GM19240 (cell line): ENCODE results near the gene SNTN.
"Not testable (repeated sequence)": the region's sequence is repeated elsewhere in the genome, so short reads cannot be mapped to it uniquely, and the experiment has no call there.

Experiments used
- DNase-seq: peaks from one replicate; pipeline ENCODE4 v3.0.0; 2011; ENCODE audit warnings: low spot score; ENCODE audit not compliant: insufficient read length

The SNTN gene

DNA sequence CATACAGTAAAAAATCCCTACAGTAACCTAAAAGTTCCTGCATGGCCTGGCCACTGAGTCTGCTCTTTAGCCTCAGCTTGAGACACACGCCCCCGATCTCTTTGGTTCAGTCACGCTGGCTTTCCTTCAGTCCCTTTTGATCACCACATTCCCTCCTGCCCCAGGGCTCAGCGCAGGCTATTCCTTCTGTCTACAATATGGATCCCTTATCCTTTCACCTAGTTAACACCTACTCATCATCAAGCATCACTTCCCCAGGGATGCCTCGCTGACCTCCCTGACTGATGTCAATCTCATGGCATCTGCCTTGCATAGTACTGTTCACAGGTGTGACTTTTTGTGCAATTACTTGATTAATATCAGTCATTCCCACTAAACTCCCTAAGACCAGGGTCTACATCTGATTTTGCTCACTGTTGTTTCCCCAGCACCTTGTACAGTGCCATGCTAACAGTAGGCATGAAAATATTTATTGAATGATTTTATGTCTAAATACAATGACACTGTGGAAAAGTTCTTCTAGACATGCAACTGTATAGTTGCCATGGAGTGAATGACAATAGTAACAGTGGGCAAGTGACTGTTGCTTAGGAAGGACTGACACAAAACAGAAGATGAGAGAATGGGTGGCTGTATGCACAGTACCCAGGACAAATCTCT, at the start of gene SNTN:
Gene SNTN, plus strand, starts transcription at position 610 of the 660 bp plus-strand sequence. Its CDS starts 13 bp downstream, at position 623.
- DNase-seq = no peak

DNA sequence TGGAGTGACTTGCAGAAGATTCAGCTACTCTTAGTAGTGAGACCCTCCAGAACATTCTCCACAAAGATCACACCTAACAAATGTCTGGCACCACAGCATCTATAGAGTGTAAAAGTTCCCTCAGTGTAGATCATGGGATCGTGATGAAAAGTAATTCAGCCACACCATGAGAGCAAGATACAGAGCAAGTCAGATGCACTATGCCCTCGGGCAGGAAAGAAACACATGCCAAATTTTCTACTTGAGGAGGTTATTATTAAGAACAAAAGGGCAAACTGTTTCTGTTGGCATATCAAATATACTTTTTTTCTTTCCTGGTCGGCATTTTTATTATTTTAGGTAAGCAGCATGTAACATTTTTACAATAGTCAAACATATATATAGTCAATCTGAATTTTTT, 44.8 kb upstream of the SNTN start:
- no peak for DNase-seq

DNA sequence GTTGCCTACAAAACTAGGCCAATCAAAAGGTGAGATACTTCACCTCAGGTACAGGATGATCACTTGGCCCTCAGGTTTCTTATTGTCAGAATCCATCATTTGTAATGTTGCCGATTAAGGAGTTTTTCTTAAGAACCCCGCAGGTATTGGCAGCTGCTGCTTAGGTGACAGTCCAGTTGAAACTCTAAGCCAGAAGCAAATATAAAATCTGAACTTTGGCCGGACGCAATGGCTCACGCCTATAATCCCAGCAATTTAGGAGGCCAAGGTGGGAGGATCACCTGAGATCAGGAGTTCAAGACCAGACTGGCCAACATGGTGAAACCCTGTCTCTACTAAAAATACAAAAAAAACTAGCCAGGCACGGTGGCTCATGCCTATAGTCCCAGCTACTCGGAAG, 43.1 kb upstream of the SNTN start:
- DNase-seq = no peak

DNA sequence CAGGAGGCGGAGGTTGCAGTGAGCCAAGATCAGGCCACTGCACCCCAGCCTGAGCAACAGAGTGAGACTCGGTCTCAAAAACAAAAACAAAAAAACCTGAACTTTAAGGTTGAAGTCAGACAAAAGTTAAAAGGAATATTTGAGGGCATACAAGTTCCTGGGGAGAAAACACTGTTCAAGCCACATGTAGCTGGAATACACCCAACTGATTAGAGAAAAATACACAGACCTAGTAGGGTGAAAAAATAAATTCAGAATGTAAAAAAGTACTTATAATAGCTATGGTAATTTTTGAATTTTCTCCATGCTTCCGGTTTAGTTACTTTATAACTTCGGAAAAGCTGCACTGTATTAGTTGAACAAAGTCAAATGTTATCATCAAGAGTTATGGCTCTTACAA, 42.6 kb upstream of the SNTN start:
- no peak for DNase-seq

DNA sequence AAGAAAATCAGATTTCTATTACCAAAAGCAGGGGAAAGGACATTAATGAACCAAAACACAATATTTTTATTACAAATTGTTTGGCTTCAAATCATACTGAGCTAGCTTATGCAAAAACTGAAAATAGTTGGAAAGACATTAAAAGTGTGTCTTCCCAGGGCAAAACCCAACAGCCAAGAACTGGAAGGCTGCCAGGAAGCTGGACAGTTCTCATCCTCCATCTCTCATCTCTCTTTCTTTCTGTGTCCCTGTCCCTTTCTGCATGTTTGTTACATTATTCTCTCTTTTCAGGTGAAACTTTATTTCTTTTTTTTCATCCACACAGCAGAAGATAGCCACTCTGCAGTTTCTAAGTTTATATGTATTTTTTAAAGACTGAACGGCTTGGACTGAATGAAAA, 41.1 kb upstream of the SNTN start:
- no peak for DNase-seq

DNA sequence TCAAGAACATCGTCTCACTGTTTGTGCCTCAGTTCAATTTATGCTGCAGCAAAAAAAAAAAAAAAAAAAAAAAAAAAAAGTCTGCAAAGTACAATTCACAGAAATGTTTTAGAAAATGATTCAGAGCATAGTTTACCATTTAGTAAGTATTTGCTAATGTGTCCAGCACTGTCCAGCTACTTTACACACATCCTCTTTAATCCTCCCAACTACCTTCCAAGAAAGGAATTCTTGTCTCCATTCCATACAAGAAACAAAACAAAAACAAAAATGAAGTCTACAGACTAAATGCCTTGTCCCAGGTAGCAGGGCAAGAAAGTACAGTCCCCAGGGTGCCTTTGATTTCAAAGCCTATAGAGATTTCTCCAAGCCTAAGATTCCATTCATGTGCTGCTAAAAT, 38.9 kb upstream of the SNTN start:
- no peak for DNase-seq

DNA sequence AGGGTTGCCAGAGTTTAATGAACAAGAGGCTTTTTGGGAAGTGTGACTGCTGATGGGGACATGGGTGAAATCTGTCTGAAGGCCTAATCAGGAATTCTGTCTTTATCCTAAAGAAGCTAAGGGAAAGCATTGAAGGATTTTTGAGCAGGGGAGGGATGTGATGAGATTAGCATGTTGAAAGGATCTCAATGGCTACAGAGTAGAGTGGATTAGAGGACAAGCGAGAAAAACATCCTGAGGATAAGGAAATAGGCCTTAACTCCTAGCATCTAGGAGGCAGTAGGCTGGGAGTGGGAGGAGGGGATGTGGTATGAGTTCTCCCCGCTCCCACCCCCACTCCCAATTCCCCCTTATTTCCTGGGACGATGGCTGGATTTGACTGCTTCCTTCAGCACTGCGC, 35.1 kb upstream of the SNTN start:
- DNase-seq = no peak

DNA sequence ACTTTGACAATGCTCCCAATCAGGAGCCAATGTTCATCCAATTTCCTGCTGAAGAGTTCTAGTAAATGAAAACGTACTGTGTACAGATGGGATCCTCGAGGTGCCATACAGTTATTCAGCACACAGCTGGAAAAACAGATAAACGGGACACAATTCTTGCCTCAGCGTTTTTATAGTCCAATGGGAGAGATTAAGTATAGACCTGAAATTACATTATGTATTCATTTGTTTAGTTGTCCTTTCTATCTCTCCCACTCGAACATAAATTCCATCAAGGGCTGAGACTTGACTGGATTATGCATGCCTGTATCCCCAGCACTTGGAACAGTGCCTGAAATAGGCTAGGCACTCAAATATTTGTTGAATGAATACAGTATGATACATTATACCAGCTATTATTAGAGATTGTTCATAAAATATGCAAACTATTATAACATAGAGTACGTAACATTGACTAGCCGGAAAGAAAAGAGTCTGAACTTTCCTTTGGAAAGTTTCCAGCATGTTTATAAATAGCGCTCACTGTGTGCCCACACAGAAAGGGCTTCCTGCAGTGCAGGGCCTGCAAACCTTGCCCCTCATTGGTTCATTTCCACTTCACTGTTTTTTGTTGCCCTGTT, 27.4 kb upstream of the SNTN start:
- DNase-seq = no peak

DNA sequence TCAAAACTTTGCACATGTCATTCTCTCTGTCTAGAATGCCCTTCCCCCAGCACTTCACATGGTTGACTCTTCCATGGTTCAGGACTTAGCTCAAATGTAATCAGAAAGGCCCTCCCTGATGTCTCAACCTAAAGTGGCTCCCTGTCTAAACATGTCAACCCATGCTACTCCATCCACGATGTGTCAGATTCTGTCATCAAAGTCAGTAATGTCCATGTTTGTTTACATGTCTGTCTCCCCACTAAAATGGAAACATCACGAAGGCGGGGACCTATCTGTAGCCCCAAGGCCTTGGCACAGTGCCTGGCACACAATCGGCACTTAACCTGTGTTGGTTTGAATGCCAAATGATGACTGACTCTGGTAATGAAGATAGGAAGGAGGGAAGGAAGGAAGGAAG, 20.8 kb upstream of the SNTN start:
- DNase-seq = no peak

DNA sequence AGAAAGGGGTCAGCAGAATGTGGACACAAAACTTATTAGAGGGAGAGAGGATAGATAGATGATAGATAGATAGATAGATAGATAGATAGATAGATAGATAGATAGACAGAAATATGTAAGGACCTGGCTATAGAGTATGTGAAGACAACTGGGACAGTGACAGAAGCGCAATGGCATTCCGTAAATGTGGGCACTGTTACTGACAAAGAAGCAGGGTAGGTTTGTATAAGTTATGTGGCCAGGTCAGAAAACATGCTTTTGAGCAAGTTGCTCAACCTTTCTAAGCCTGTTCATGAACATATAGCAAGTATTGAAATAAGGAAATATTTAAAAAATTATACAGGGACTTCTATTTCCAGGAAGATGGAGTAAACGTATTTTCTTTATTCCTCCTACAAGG, 17.3 kb upstream of the SNTN start:
- DNase-seq = no peak

DNA sequence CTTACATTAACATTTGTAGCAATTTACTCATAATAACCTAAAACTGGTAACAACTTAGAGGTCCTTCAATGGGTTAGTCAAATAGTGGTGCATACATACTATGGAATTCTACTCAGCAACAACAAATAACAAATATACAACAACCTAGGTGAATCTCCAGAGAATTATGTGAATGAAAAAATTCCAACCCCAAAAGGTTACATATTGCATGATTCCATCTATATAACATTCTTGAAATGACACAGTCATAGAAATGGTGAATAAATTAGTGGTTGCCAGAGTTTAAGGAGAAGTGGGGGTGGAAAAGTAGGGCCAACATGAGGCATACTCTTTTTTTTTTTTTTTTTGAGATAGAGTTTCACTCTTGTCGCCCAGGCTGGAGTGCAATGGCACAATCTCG, 12.7 kb upstream of the SNTN start:
- DNase-seq = no peak

DNA sequence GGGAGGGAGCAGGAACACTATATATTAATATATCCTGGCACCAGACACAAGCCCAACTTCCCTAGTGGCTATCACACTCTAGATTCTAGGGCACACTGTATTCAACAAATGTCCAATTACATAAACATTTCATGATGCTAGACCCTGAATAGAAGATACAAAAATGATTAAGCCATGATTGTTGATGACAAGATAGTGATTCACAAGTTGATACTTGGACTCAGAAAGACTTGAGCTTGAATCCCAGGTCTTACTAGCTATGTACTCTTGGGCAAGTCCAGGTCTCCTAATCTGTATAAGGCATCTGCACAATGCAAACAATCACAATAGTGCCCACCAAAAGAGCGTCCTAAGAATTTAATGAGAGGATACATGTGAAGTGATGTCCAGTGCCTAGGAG, 10.0 kb upstream of the SNTN start:
- no peak for DNase-seq

DNA sequence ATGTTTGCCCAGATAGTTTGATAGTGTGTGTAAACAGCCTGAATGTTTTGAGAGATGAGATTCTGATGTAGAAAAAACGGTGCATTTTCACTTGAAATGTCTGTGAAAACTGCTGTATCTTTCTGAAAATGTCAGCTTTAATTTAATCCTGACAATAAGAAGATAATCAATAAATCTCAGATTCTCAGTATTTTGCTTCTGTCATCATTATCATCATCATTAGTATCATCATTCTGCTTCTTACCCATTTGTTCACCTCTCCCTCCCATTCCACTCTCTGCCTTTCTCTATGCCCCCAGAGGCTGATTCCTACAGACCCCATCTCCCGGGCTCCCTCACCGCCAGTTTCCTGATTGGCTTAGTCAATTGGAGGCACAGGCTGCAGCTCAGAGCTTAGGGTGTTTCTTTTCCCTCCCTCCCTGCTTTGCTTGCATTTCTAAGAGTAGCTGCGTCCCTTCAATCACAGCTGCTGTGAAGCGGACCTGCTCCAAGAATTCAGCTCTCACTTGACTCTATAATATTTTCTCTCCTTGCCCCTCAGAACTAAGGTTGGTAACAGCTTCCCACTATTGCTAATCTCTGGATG, 8.2 kb upstream of the SNTN start:
- DNase-seq = no peak

DNA sequence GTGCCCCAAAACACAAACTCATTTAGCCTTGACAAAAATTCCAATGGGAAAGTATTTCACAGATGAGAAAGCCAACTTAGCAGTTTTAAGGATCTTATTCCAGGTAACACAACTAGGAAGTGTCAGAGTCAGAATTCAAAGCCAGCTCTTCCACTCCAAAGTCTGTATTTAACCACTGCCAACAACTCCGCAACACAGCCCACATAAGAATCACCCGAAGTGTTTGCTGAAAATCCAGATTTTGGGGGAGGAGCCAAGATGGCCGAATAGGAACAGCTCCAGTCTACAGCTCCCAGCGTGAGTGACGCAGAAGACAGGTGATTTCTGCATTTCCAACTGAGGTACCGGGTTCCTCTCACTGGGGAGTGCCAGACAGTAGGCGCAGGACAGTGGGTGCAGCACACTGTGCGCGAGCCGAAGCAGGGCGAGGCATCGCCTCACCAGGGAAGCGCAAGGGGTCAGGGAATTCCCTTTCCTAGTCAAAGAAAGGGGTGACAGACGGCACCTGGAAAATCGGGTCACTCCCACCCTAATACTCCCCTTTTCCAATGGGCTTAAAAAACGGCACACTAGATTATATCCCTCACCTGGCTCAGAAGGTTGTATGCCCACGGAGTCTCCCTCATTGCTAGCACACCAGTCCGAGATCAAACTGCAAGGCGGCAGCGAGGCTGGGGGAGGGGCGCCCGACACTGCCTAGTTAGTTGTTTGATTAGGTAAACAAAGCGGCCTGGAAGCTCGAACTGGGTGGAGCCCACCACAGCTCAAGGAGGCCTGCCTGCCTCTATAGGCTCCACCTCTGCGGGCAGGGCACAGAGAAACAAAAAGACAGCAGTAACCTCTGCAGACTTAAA, 7.3 kb upstream of the SNTN start:
- not testable (repeated sequence) for DNase-seq

DNA sequence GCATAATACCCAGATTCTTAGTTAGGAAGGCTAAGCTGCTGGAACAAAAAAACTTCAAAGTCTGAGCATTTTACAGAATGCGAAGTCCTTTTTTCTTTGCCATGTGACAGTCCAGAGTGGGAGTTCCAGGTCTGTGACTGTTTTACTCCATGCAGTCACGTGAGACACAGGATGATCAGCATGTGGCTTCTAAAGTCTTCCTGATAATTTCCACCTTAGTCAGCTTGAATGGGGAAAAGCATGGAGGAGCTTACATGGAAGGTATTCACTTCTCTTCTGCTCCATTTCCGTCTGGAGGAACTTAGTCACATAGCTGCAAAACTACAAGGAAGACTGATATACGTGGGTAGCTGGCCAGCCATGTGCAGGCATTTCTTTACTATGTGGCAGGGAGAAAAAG, 1.7 kb downstream of the SNTN start:
- no peak for DNase-seq

DNA sequence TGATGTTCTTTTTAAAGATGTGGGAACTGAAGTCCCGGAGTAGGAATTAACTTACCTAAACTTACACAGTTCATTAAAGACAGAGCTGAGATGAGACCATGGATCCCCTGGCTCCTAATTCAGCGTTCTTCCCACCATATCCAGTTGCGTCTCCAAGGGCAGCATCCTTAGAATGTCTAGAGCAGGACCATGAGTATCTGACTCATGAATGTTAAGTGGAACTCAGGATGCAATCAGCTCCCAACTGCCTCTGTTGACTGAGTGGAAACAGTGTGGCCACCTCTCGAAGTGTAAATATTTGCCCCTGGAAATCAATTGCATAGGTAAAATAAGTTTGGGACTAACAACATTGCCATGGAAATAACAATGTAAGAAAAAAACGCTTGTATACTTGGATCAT, 2.5 kb downstream of the SNTN start:
- DNase-seq = no peak

DNA sequence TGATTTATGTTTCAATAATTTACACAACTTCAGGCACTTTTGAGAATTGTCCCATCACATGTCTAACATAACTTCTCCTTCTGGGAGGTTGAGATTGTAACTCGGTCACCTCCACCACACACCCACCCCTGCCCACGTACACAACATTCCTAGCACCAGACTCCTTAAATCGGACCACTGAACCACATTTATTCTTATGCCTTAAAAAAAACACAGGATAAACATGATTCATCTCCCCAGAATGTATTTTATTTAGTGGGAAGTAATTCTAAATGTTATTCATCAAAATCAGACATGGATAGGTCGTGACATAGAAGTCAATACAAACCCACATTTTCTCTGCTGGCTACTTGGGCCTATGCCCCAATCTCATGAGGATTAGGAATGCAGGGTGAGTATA, 3.0 kb downstream of the SNTN start:
- no peak for DNase-seq

DNA sequence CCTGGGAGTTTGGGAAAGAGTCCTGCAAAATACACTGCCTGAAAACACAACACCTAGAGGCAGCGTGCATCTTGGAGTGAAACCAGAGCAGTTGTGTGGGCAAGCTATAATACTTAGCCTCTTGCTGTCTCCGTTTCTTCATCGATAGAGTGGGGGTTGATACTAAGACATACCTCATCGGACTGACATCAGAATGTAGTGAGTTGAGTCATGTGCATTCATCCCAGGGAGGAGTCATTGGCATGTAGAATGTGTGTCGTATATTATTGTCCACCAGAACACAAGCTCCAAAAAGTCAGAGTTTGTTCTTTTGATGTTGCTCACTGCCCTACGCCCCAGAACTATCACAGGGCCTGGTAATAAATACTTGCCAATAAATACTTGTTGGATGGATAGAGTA, 4.3 kb downstream of the SNTN start:
- no peak for DNase-seq

DNA sequence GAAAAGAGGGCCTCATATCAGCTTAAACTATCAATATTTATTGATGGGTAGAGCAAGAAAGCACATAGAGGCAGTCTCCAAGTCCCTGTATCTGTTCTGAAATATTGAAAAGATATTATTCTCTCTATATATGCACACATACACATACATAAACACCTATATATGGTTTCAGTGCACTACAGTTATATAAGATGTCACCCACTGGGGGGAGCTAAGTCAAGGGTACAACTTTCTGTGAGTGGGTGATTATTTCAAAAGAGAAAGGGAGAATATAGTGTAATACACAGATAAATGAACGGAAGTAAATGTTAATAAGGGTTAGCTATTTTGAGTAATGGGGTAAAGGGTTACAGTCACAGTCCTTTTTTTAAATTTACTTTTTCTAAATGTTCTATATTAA, 8.8 kb downstream of the SNTN start:
- DNase-seq = no peak

DNA sequence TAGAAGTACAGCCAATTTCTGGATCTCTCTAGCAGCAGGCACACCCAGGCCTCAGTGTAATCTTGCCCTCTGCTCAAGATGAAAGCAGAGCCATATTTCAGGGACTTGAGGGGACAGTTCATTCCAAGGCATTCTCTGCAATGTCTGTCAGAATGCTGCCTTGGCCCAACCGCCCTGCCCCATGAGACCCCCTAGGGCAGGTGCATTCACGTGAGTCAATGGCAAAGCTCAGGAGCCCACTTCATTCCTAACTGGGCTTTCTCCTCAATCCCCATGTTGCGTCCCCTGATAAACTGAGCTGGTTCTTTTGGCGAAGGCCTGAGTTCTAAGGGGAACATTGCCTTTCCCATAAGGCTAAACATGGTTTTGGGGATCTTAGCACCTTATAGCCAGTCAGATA, 9.5 kb downstream of the SNTN start:
- DNase-seq = no peak

DNA sequence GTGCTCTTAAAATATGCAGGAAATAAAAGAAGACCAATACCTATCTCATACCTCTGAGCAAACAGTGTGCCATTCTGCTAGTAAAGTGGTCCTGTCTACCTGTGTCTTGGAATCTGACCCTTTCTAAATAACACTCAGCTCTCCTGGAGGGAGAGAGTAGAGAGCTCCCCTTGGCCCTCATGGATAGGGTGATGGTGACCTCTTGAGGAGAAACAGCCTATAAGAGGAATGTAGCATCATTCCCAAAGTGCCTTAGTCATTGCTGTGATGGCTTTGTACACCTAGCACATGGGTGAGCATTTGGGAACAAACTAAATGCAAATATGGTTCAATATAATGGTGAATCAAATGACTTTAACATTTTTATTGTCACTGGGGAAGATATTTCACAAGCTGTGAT, 10.0 kb downstream of the SNTN start:
- no peak for DNase-seq

DNA sequence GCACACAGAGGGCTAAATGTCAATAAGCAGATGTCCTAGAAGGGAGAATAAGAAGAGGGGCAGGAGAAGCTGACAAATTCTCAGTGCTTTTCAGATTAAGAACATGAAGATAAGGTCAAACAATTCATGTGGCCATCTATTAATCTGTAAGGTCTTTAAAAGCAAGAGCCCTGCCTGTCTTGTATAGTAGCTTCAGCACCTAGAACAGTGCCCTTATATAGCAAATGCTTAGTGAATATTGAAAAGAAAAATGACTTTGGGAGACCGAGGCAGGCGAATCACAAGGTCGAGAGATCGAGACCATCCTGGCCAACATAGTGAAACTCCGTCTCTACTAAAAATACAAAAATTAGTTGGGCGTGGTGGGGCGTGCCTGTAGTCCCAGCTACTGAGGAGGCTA, 18.1 kb downstream of the SNTN start:
- no peak for DNase-seq
